ENCODE measurements around the gene MIA. TPM values are rescaled to one million over a fixed set of nuclear protein-coding genes. Genes with fewer than 3 reads are reported as not detected.
A peak's percentile ranks its signal among the peaks of the same experiment; 100 is the strongest.

The MIA gene
- total and polyA plus RNA-seq, 9 of the 15 experiments (the other 6 are each of a cell fraction or from before 2014, with no cell fraction given): 0.21 TPM; not detected in 8

DNA sequence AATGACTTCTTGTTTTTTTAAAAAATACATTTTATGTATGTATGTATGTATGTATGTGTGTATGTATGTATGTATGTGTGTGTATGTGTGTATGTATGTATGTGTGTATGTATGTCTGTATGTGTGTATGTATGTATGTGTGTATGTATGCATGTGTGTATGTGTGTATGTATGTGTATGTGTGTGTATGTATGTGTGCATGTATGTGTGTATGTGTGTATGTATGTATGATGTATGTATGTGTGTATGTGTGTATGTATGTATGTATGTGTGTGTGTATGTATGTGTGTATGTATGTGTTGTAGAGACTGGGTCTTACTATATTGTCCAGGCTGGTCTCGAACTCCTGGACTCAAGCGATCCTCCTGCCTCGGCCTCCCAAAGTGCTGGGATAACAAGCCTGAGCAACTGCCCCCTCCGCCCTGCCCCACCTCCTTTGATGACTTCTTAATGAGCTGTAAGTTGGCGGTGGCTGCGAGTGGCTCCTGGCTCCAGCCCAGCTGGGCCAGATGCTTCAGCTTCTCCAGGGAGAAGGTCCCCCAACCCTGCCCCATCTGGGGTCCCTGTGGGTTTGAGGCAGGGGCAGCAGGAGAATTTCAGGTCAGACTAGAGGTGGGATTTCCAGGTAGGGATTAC lies 50.3 kb downstream of the MIA start (continued):
- peak; percentile 55 to 67; a peak in 3 of 4 replicates for TF ChIP-seq FOXK2 (conservative IDR thresholded peaks at IDR 0.05 in 1 of 2, IDR thresholded peaks at IDR 0.05 in 1 of 2; ENCODE audit: low read depth in 2 of 2)
- TF ChIP-seq ASH1L (IDR thresholded peaks at IDR 0.05; ENCODE audit: borderline replicate concordance, low read depth, partially characterized antibody): peak; percentile 55
- TF ChIP-seq, protein P1, sequence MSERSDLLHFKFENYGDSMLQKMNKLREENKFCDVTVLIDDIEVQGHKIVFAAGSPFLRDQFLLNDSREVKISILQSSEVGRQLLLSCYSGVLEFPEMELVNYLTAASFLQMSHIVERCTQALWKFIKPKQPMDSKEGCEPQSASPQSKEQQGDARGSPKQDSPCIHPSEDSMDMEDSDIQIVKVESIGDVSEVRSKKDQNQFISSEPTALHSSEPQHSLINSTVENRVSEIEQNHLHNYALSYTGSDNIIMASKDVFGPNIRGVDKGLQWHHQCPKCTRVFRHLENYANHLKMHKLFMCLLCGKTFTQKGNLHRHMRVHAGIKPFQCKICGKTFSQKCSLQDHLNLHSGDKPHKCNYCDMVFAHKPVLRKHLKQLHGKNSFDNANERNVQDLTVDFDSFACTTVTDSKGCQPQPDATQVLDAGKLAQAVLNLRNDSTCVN (CRISPR knock-in tag; IDR thresholded peaks at IDR 0.05): peak; percentile 61; the same call in 1 of the 2 replicates
- peak; percentile 99 for TF ChIP-seq HLTF (IDR thresholded peaks at IDR 0.05)
- peak; percentile 41; the same call in 1 of the 2 replicates for TF ChIP-seq SUPT5H (IDR thresholded peaks at IDR 0.05)
- TF ChIP-seq THRAP3 (IDR thresholded peaks at IDR 0.05; ENCODE audit: borderline replicate concordance): peak; percentile 92; the same call in 1 of the 2 replicates
- TF ChIP-seq KDM1A (IDR thresholded peaks at IDR 0.05): peak in 1 of 2 experiments; percentile 48; a peak in 1 of 4 replicates
- TF ChIP-seq ARNT (IDR thresholded peaks at IDR 0.05): peak; percentile 44 to 65; a peak in 1 of 4 replicates
- TF ChIP-seq, protein P2, sequence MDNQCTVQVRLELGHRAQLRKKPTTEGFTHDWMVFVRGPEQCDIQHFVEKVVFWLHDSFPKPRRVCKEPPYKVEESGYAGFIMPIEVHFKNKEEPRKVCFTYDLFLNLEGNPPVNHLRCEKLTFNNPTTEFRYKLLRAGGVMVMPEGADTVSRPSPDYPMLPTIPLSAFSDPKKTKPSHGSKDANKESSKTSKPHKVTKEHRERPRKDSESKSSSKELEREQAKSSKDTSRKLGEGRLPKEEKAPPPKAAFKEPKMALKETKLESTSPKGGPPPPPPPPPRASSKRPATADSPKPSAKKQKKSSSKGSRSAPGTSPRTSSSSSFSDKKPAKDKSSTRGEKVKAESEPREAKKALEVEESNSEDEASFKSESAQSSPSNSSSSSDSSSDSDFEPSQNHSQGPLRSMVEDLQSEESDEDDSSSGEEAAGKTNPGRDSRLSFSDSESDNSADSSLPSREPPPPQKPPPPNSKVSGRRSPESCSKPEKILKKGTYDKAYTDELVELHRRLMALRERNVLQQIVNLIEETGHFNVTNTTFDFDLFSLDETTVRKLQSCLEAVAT (IDR thresholded peaks at IDR 0.05): peak; percentile 83 to 85; a peak in 2 of 4 replicates
- TF ChIP-seq OTX1 (CRISPR knock-in tag; IDR thresholded peaks at IDR 0.05): 0 out of 2 replicates have a peak, but pooled peaks have one; percentile 38
- TF ChIP-seq SNIP1 (IDR thresholded peaks at IDR 0.05; ENCODE audit: low read depth): 0 out of 2 replicates have a peak, but pooled peaks have one; percentile 45
- peak; percentile 37; the same call in 1 of the 2 replicates for TF ChIP-seq SMARCA4 (IDR thresholded peaks at IDR 0.05)
- peak; percentile 89 for TF ChIP-seq BCOR (IDR thresholded peaks at IDR 0.05)
- peak; percentile 27; the same call in 1 of the 2 replicates for TF ChIP-seq EP400 (IDR thresholded peaks at IDR 0.05)
- TF ChIP-seq, protein P3, sequence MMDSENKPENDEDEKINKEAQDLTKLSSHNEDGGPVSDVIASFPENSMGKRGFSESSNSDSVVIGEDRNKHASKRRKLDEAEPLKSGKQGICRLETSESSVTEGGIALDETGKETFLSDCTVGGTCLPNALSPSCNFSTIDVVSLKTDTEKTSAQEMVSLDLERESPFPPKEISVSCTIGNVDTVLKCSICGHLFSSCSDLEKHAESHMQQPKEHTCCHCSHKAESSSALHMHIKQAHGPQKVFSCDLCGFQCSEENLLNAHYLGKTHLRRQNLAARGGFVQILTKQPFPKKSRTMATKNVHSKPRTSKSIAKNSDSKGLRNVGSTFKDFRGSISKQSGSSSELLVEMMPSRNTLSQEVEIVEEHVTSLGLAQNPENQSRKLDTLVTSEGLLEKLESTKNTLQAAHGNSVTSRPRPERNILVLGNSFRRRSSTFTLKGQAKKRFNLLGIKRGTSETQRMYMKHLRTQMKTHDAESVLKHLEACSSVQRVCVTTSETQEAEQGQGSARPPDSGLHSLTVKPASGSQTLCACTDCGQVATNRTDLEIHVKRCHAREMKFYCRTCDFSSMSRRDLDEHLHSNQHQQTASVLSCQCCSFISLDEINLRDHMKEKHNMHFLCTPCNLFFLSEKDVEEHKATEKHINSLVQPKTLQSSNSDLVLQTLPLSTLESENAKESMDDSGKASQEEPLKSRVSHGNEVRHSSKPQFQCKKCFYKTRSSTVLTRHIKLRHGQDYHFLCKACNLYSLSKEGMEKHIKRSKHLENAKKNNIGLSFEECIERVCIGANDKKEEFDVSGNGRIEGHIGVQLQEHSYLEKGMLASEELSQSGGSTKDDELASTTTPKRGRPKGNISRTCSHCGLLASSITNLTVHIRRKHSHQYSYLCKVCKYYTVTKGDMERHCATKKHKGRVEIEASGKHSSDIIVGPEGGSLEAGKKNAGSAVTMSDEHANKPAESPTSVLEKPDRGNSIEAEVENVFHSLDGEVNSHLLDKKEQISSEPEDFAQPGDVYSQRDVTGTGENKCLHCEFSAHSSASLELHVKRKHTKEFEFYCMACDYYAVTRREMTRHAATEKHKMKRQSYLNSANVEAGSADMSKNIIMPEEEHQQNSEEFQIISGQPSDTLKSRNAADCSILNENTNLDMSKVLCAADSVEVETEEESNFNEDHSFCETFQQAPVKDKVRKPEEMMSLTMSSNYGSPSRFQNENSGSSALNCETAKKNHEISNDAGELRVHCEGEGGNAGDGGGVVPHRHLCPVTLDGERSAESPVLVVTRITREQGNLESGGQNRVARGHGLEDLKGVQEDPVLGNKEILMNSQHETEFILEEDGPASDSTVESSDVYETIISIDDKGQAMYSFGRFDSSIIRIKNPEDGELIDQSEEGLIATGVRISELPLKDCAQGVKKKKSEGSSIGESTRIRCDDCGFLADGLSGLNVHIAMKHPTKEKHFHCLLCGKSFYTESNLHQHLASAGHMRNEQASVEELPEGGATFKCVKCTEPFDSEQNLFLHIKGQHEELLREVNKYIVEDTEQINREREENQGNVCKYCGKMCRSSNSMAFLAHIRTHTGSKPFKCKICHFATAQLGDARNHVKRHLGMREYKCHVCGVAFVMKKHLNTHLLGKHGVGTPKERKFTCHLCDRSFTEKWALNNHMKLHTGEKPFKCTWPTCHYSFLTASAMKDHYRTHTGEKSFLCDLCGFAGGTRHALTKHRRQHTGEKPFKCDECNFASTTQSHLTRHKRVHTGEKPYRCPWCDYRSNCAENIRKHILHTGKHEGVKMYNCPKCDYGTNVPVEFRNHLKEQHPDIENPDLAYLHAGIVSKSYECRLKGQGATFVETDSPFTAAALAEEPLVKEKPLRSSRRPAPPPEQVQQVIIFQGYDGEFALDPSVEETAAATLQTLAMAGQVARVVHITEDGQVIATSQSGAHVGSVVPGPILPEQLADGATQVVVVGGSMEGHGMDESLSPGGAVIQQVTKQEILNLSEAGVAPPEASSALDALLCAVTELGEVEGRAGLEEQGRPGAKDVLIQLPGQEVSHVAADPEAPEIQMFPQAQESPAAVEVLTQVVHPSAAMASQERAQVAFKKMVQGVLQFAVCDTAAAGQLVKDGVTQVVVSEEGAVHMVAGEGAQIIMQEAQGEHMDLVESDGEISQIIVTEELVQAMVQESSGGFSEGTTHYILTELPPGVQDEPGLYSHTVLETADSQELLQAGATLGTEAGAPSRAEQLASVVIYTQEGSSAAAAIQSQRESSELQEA (IDR thresholded peaks at IDR 0.05; ENCODE audit: low read depth): peak; percentile 40; the same call in 1 of the 2 replicates
- TF ChIP-seq EHMT2 (IDR thresholded peaks at IDR 0.05): 0 out of 2 replicates have a peak, but pooled peaks have one; percentile 38
- TF ChIP-seq MIER1 (IDR thresholded peaks at IDR 0.05; ENCODE audit: low read depth): peak; percentile 45; the same call in 1 of the 2 replicates
- TF ChIP-seq ARID1B (IDR thresholded peaks at IDR 0.05): peak; percentile 31; the same call in 1 of the 2 replicates

Measured in K562 (cell line).